H9 (cell line): ENCODE results near the gene GALNT12. TPM values are rescaled to one million over a fixed set of nuclear protein-coding genes. Genes with fewer than 3 reads are reported as not detected.

ENCODE experiments used
- DNase-seq: peaks from one replicate; pipeline ENCODE4 v3.0.0-alpha.2; 2017
- H2AFZ ChIP-seq: one replicate; pipeline ENCODE4 v1.6.1; 2013; ENCODE audit warnings: mild to moderate bottlenecking, low read length, control low read depth, moderate library complexity
- H2AK5ac ChIP-seq: 2 replicates; pipeline ENCODE4 v1.6.1; 2013; ENCODE audit warnings: low read length, control low read depth, mixed read lengths; ENCODE audit not compliant: insufficient read length
- H2BK120ac ChIP-seq: one replicate; pipeline ENCODE4 v1.6.1; 2013; ENCODE audit warnings: low read depth, mild to moderate bottlenecking, low read length, control low read depth, inconsistent platforms; ENCODE audit not compliant: poor library complexity, severe bottlenecking
- H2BK12ac ChIP-seq: 2 replicates; pipeline ENCODE4 v1.6.1; 2013; ENCODE audit warnings: low read length, control low read depth, mixed read lengths, low read depth; ENCODE audit not compliant: insufficient read length
- H2BK15ac ChIP-seq: 2 replicates; pipeline ENCODE4 v1.6.1; 2013; ENCODE audit warnings: low read depth, low read length, control low read depth
- H2BK20ac ChIP-seq: one replicate; pipeline ENCODE4 v1.6.1; 2013; ENCODE audit warnings: low read depth, mild to moderate bottlenecking, low read length, control low read depth, inconsistent platforms; ENCODE audit not compliant: poor library complexity, severe bottlenecking
- H2BK5ac ChIP-seq: 2 replicates; pipeline ENCODE4 v1.6.1; 2013; ENCODE audit warnings: low read length, control low read depth, mixed read lengths; ENCODE audit not compliant: insufficient read length
- H3K14ac ChIP-seq: 2 replicates; pipeline ENCODE4 v1.6.1; 2013; ENCODE audit warnings: low read length, control low read depth; ENCODE audit not compliant: insufficient read depth
- H3K18ac ChIP-seq: 2 replicates; pipeline ENCODE4 v1.6.1; 2013; ENCODE audit warnings: low read depth, mild to moderate bottlenecking, mixed read lengths, low read length, control low read depth; ENCODE audit not compliant: insufficient read length
- H3K23ac ChIP-seq: 2 replicates; pipeline ENCODE4 v1.6.1; 2013; ENCODE audit warnings: low read length, control low read depth, mixed read lengths, low read depth; ENCODE audit not compliant: insufficient read length
- H3K23me2 ChIP-seq: 2 replicates; pipeline ENCODE4 v1.6.1; 2013; ENCODE audit warnings: low read depth, mild to moderate bottlenecking, mixed read lengths, low read length, control low read depth; ENCODE audit not compliant: insufficient read length, poor library complexity, severe bottlenecking
- H3K27ac ChIP-seq: 2 replicates; pipeline ENCODE4 v1.5.1; 2013; ENCODE audit warnings: low read length, control low read depth, mixed read lengths, low read depth; ENCODE audit not compliant: insufficient read length
- H3K27me3 ChIP-seq: 2 replicates; pipeline ENCODE4 v1.6.1; 2013; ENCODE audit warnings: low read length, control low read depth, inconsistent platforms; ENCODE audit not compliant: insufficient read depth
- H3K4ac ChIP-seq: 2 replicates; pipeline ENCODE4 v1.6.1; 2013; ENCODE audit warnings: low read depth, mild to moderate bottlenecking, control low read depth, inconsistent platforms, low read length, moderate library complexity
- H3K4me1 ChIP-seq: 2 replicates; pipeline ENCODE4 v1.6.1; 2013; ENCODE audit warnings: low read length, control low read depth, inconsistent platforms; ENCODE audit not compliant: insufficient read depth
- H3K4me2 ChIP-seq: 2 replicates; pipeline ENCODE4 v1.6.1; 2013; ENCODE audit warnings: low read length, control low read depth, mixed read lengths; ENCODE audit not compliant: insufficient read length, insufficient read depth
- H3K56ac ChIP-seq: 2 replicates; pipeline ENCODE4 v1.6.1; 2013; ENCODE audit warnings: low read depth, mild to moderate bottlenecking, mixed read lengths, low read length, control low read depth; ENCODE audit not compliant: insufficient read length
- H3K79me1 ChIP-seq: 2 replicates; pipeline ENCODE4 v1.6.1; 2013; ENCODE audit warnings: low read depth, mild to moderate bottlenecking, moderate library complexity, low read length, control low read depth, inconsistent platforms; ENCODE audit not compliant: insufficient read depth, poor library complexity, severe bottlenecking
- H3K79me2 ChIP-seq: 2 replicates; pipeline ENCODE4 v1.6.1; 2013; ENCODE audit warnings: low read length, control low read depth, inconsistent platforms; ENCODE audit not compliant: insufficient read depth
- H3K9ac ChIP-seq: 2 replicates; pipeline ENCODE4 v1.6.1; 2013; ENCODE audit warnings: low read length, control low read depth, mixed read lengths; ENCODE audit not compliant: insufficient read length; ENCODE audit errors: extremely low read depth
- H3K9me3 ChIP-seq: one replicate; pipeline ENCODE4 v1.6.1; 2013; ENCODE audit warnings: low read depth, low read length, inconsistent platforms; ENCODE audit not compliant: control insufficient read depth
- H3T11ph ChIP-seq: one replicate; pipeline ENCODE4 v1.6.1; 2013; ENCODE audit warnings: mild to moderate bottlenecking, low read length, control low read depth, inconsistent platforms
- H4K20me1 ChIP-seq: one replicate; pipeline ENCODE4 v1.6.1; 2013; ENCODE audit not compliant: control insufficient read depth, insufficient read length, insufficient read depth
- H4K5ac ChIP-seq: 2 replicates; pipeline ENCODE4 v1.6.1; 2013; ENCODE audit warnings: low read depth, mild to moderate bottlenecking, mixed read lengths, low read length, control low read depth; ENCODE audit not compliant: insufficient read length
- H4K8ac ChIP-seq: replicated peaks from 2 replicates; pipeline ENCODE4 v1.6.1; 2013; ENCODE audit warnings: low read length, control low read depth, mixed read lengths, low read depth; ENCODE audit not compliant: insufficient read length
- H4K91ac ChIP-seq: 2 replicates; pipeline ENCODE4 v1.6.1; 2013; ENCODE audit warnings: low read depth, mild to moderate bottlenecking, moderate library complexity, mixed read lengths, low read length, control low read depth; ENCODE audit not compliant: insufficient read length
- H3K27ac Mint-ChIP-seq, 3 experiments: 2 replicates in 2 of 3; 3 replicates in 1 of 3; pipeline ENCODE4 v1.8.0; 2020 to 2021; ENCODE audit warnings: mixed read lengths in 3 of 3, mild to moderate bottlenecking in 1 of 3, moderate library complexity in 1 of 3
- H3K27me3 Mint-ChIP-seq: 2 replicates; pipeline ENCODE4 v1.8.0; 2021; ENCODE audit warnings: low read depth, mild to moderate bottlenecking, moderate library complexity, mixed read lengths
- H3K36me3 Mint-ChIP-seq, 3 experiments: 2 replicates in 2 of 3; 3 replicates in 1 of 3; pipeline ENCODE4 v1.8.0; 2020 to 2021; ENCODE audit warnings: low read depth in 3 of 3, mixed read lengths in 3 of 3; ENCODE audit not compliant: insufficient read depth in 1 of 3
- H3K4me1 Mint-ChIP-seq, 2 experiments: 2 replicates each; pipeline ENCODE4 v1.8.0; 2020; ENCODE audit warnings: mixed read lengths in 2 of 2
- H3K4me3 Mint-ChIP-seq, 2 experiments: 2 replicates in 1 of 2; 3 replicates in 1 of 2; pipeline ENCODE4 v1.8.0; 2020 to 2021; ENCODE audit warnings: mild to moderate bottlenecking in 2 of 2, mixed read lengths in 2 of 2, moderate library complexity in 1 of 2
- H3K9me3 Mint-ChIP-seq, 2 experiments: 2 replicates in 1 of 2; 3 replicates in 1 of 2; pipeline ENCODE4 v1.8.0; 2020; ENCODE audit warnings: mild to moderate bottlenecking in 2 of 2, mixed read lengths in 2 of 2, moderate library complexity in 1 of 2
- WGBS: extraction: QIAGEN DNeasy Blood & Tissue Kit; methylation state at CpG from one replicate; pipeline ENCODE4 v1.1.7; 2013; ENCODE audit warnings: missing lambda C conversion rate, low lambda C conversion rate, mixed read lengths; ENCODE audit not compliant: insufficient read length; ENCODE audit errors: extremely low coverage; 5-methylcytosine and 5-hydroxymethylcytosine counted together
- total RNA-seq: library from RNA; stranded (reverse); gene quantifications from 2 replicates; pipeline ENCODE4 v1.2.1, GENCODE V29; 2021
- TF ChIP-seq, protein P1 (sequence below): fragments of 200-600 bp; sonication (generic); conservative IDR thresholded peaks from 3 replicates; pipeline ENCODE4 v1.8.0; 2021; ENCODE audit warnings: antibody characterized with exemption, mild to moderate bottlenecking

Gene GALNT12
- total RNA-seq, 1 experiment from 2014 or later = 18.0 TPM

DNA sequence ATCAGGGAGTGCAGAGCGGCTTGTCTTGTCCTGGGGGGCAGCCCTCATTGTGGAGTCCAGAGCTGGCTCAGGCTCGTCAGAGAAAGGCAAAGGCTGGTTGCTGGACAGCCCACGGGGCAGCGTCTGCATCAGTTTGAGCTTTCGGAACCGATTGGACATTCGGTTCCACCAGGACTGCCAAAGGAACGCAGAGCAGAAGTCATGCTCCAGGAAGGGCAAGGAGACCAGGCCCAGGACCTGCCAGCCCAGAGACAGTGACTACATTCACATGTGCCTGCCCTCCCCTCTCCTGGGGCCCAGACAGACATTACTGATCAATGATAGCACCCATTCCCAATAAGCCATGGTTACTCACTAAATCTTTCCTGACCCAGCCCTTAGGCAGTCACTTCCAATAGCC lies 29.2 kb upstream of the GALNT12 start:
- peaks cover 16 to 57% (median 46%) of the 10 kb centered on the region in 3 experiments; a peak in 6 of 7 replicates for H3K36me3 Mint-ChIP-seq
- no peak overlapping the region for H2BK12ac ChIP-seq
- TF ChIP-seq, protein P1, sequence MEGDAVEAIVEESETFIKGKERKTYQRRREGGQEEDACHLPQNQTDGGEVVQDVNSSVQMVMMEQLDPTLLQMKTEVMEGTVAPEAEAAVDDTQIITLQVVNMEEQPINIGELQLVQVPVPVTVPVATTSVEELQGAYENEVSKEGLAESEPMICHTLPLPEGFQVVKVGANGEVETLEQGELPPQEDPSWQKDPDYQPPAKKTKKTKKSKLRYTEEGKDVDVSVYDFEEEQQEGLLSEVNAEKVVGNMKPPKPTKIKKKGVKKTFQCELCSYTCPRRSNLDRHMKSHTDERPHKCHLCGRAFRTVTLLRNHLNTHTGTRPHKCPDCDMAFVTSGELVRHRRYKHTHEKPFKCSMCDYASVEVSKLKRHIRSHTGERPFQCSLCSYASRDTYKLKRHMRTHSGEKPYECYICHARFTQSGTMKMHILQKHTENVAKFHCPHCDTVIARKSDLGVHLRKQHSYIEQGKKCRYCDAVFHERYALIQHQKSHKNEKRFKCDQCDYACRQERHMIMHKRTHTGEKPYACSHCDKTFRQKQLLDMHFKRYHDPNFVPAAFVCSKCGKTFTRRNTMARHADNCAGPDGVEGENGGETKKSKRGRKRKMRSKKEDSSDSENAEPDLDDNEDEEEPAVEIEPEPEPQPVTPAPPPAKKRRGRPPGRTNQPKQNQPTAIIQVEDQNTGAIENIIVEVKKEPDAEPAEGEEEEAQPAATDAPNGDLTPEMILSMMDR = no peak

More for the DNA sequence above, 29.2 kb upstream of the GALNT12 start:
- WGBS = no CpG with 5 or more reads among the region's 8 CpGs
- Histone ChIP-seq H4K20me1 (no peaks in the 10 kb centered on the region), H3K27ac (no peak overlapping the region), H3K4ac (no peak overlapping the region), H3T11ph (no peak overlapping the region), H2BK15ac (no peak overlapping the region), H2BK120ac (no peak overlapping the region), H3K79me2 (no peaks in the 10 kb centered on the region), H3K23me2 (no peaks in the 10 kb centered on the region), H3K79me1 (no peaks in the 10 kb centered on the region), H4K5ac (no peak overlapping the region), H3K23ac (no peak overlapping the region), H3K4me2 (no peak overlapping the region), H3K9ac (no peak overlapping the region), H2AFZ (no peak overlapping the region), H3K9me3 (no peaks in the 10 kb centered on the region), H4K8ac (no peak overlapping the region), H3K18ac (no peak overlapping the region), H3K4me1 (no peaks in the 10 kb centered on the region), H2BK20ac (no peak overlapping the region), H4K91ac (no peak overlapping the region), H3K14ac (no peak overlapping the region), H3K27me3 (no peaks in the 10 kb centered on the region), H2BK5ac (no peak overlapping the region), H3K56ac (no peak overlapping the region), H2AK5ac (no peak overlapping the region)
- Mint-ChIP-seq H3K27ac (peak overlapping the region in 1 of 3 experiments; percentile 23; a peak in 3 of 7 replicates), H3K4me1 (no peaks in the 10 kb centered on the region; a peak in 1 of 4 replicates), H3K9me3 (no peaks in the 10 kb centered on the region; a peak in 1 of 5 replicates), H3K27me3 (no peaks in the 10 kb centered on the region), H3K4me3 (no peak overlapping the region)
- no peak for DNase-seq
